ENCODE results near the gene IKBIP. TPM values are rescaled to one million over a fixed set of nuclear protein-coding genes. Genes with fewer than 3 reads are reported as not detected.

Gene IKBIP
- total RNA-seq, 1 donor = 90.7 TPM

- TF ChIP-seq CTCF (IDR thresholded peaks at IDR 0.05; ENCODE audit: insufficient read depth, low read depth, low read length) = no peak
- H3K4me3 ChIP-seq (ENCODE audit: low read depth, low read length) = no peak overlapping the region
Observed at GRCh38 chr12:98638009-98638408, 6.6 kb downstream of the IKBIP start.

GRCh38 chr12:98637068-98637467 is 7.5 kb downstream of the IKBIP start:
- DNase-seq (ENCODE audit: low read depth) = no peak
- TF ChIP-seq CTCF (IDR thresholded peaks at IDR 0.05; ENCODE audit: insufficient read depth, low read depth, low read length) = no peak
- no peak overlapping the region for H3K4me3 ChIP-seq (ENCODE audit: low read depth, low read length)

More at GRCh38 chr12:98638009-98638408, 6.6 kb downstream of the IKBIP start:
- DNase-seq (ENCODE audit: low read depth) = no peak

- H3K4me3 ChIP-seq (ENCODE audit: low read depth, low read length) = no peak overlapping the region
- peak; percentile 48 for DNase-seq (ENCODE audit: low read depth)
- TF ChIP-seq CTCF (IDR thresholded peaks at IDR 0.05; ENCODE audit: insufficient read depth, low read depth, low read length) = no peak
Observed at GRCh38 chr12:98635657-98636323, 8.8 kb downstream of the IKBIP start.

- peak; percentile 84 for DNase-seq (ENCODE audit: low read depth)
- no peak for TF ChIP-seq CTCF (IDR thresholded peaks at IDR 0.05; ENCODE audit: insufficient read depth, low read depth, low read length)
- H3K4me3 ChIP-seq (ENCODE audit: low read depth, low read length) = no peak overlapping the region
Observed at GRCh38 chr12:98618952-98619351, 25.6 kb downstream of the IKBIP start.

GRCh38 chr12:98612696-98613334 is 31.8 kb downstream of the IKBIP start:
- TF ChIP-seq CTCF (IDR thresholded peaks at IDR 0.05; ENCODE audit: insufficient read depth, low read depth, low read length) = no peak
- no peak overlapping the region for H3K4me3 ChIP-seq (ENCODE audit: low read depth, low read length)
- DNase-seq (ENCODE audit: low read depth) = no peak

- no peak for TF ChIP-seq CTCF (IDR thresholded peaks at IDR 0.05; ENCODE audit: insufficient read depth, low read depth, low read length)
- no peak for DNase-seq (ENCODE audit: low read depth)
- no peak overlapping the region for H3K4me3 ChIP-seq (ENCODE audit: low read depth, low read length)
Observed at GRCh38 chr12:98610596-98610995, 34.0 kb downstream of the IKBIP start.
